GM18870 (cell line): ENCODE results near the gene TCERG1L.
"Not testable (repeated sequence)": the region's sequence is repeated elsewhere in the genome, so short reads cannot be mapped to it uniquely, and the experiment has no call there.

Source experiments
- ATAC-seq: cut with Tn5 transposase; IDR thresholded peaks from one replicate; pipeline ENCODE4 v1.9.1; 2021; ENCODE audit warnings: moderate library complexity; ENCODE audit not compliant: unreplicated experiment

TCERG1L gene

GRCh38 chr10:131149586-131149985, 161.9 kb downstream of the TCERG1L start:
- no peak for ATAC-seq

DNA sequence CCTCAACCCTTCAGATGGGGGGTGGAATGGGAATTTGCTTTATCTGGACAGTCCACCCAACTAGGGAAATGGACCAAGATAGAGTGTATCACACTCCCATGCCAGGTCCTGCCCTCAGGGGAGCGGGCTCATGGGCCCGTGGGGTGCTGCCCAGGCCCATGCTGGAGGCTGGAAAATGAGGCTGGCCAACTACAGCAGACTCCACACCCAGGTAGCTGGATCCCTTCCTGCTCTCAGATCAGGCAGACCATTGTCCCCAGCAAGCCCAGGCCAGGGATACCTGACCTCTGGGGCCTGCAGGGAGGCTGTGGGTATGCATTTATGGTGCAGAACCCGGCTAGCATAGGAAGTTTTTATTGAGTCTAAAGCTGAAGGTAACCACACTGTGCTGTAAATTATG, 162.4 kb downstream of the TCERG1L start:
- ATAC-seq: no peak

- no peak for ATAC-seq
Observed at GRCh38 chr10:131148270-131148669, 163.3 kb downstream of the TCERG1L start.

- ATAC-seq: no peak
Observed at GRCh38 chr10:131147301-131147975, 164.1 kb downstream of the TCERG1L start.

GRCh38 chr10:131146790-131147189, 164.7 kb downstream of the TCERG1L start:
- ATAC-seq: no peak

DNA sequence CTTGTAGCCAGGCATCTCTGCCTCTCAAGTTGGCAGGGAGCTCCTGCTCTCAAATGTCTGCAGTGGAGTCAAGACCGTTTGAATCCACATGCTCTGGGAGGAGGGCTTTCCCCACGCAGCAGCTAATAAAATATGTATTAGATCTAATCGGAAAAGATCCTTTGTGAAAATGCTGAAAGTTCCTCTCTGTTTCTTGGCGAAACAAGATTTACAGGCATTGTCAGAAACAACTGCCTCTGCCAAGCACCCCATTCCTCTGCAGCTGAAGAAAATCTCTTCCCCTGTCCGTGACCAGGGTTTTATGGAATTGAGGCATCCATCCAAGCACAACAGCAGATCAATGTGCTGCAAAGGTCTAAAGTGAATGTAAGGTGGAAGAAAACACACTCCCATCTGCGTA, 165.8 kb downstream of the TCERG1L start:
- ATAC-seq: no peak

- ATAC-seq: no peak
Observed at GRCh38 chr10:131144711-131145375, 166.7 kb downstream of the TCERG1L start.

DNA sequence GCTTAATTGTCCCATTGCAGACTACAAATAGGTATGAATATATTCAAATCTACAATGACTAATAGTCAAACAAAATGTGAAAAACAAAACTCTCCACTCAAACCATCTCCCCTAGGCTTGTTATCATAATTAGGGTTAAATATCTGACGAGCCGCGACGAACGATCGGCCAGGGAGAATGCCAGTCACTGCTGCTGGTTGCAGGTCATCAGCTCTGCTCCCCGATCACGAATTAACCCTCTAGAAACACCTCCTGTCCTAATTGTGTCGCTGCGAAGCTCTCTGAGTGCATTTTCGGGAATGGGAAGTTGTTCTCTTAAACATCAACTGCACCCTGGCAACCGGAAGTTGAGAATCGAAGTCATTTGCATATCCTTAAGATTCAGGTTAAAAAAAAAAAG, 167.3 kb downstream of the TCERG1L start:
- no peak for ATAC-seq

GRCh38 chr10:131143425-131144165, 167.9 kb downstream of the TCERG1L start:
- ATAC-seq: no peak

DNA sequence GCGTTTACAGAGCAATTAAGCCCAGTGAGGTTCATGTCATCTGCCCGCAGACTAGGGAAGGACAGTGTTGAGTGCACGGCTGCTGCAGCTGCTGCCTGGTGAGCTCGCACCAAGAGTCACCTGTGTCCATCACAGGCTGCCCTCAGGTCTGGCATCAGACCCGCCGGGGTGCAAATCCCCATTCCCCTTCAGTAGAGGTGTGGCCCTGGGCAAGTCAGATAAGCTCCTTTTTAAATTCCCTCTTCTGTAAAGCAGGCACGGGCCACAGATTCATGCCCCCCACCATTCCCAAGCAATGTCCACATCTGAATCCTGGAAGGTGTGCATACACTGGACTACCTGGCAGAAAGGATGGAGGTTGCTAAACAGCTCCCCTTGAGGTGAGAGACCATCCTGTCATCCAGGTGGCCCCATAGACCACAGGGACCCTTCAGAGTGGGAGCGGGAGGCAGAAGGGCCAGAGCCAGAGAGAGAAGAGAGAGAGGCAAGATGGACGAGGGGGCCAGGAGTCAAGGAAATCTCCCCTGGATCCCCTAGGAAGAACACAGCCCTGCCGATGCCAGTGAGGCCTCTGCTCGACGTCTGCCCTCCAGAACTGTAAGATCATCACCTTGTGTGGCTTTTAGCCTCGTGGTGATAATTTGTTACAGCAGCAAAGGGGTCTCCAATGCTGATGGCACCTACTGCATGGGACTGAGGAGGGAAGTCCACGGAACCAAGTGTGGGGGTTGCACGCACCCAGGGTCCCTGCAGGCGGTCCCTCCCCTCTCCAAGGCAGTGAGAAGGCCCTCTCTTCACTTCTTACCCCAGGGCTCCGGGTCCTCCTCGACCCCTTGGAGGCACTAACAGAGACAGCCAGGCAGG, 168.8 kb downstream of the TCERG1L start:
- no peak for ATAC-seq

DNA sequence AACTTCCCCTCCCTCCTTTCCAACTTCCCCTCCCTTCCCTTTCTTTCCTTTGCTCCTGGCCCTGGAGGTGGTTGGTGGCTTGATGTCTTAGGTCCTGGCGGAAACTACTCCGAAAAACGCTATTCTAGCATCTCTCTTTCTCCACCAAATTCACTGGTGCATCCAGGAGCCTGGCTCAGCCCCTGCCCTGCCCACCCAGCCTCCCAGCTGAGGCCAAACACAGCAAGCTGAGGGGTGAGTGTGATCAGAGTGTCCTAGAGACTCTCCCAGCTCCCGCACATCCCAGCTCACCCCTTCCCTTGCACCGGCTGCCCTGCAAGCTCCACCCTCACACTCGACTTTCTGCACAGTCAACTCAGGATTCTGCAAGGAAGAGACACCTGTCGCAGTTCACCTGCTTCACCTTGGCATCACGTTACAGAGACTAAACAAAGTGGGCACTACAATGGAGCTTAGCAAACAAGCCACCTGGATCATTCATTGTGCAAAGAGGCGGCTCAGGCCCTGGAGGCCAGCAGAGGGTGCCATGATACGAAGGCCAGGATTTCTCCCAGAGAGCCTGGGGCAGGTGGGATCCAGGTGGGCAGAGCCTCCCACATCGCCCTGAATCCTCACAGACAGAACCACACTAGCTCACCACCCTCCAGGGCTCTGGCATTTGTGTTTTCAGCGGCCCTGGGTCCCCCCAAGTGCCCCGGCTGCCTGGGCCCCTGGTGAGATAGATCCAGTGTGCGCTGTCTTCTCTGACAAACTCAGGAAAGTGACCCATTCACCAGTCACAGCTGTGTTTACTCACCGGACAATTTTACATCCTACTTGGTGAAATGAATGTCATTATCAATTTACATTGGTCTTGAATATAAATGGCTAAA, 169.6 kb downstream of the TCERG1L start:
- no peak for ATAC-seq

GRCh38 chr10:131141207-131141606, 170.3 kb downstream of the TCERG1L start:
- no peak for ATAC-seq

DNA sequence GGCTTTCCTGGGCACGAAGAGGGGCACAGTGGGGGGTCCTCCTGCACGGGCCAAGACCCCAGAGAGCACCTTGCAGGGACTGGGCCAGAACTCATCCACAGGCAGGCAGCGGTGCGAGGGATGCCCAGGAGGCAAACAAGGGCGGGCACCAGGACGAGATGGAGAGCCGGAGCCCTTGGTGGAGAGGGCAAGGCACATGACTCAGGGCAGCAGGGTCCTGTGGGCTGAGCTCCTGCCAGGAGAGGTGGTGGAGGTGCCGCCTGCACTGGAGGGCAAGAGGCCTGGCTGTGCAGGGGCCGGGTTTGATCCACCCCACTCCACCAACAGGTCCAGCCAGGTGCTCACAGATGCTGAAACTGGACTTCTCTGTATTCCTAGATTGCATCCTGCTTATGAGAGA, 170.9 kb downstream of the TCERG1L start:
- no peak for ATAC-seq

DNA sequence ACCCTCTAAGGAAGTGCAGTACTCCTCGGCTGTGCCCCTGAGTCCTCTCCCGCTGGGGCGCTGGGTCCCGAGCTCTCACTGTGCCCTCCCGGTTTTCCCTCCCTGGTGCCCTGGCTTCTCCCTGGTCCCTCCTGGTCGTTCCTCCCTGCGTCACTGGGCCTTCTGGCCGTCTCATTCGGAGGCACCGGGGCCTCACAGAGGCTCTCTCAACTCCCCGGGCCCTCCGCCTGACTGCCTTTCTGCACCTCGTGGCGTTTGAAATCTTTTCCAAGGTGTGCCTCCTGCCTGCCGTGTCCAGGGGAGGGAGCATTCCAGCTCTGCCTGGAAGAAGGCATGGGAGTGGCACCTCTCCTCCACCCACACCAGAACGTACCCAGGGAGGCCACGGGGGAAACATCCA, 174.3 kb downstream of the TCERG1L start:
- ATAC-seq: no peak

DNA sequence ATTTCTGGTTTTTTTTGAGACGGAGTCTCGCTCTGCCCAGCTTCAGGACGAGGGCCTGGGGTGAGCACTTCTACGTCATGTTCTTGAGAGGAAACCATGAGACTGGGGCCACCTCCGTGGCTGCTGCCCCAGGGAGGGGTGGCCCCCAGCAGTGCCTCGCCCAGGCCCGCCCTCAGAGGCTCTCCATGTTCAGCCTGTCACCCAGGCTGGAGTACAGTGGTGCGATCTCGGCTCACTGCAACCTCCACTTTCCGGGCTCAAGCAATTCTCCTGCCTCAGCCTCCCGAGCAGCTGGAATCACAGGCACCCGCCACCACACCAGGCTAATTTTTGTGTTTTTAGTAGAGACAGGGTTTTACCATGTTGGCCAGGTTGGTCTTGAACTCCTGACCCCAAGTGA, 175.2 kb downstream of the TCERG1L start:
- ATAC-seq: not testable (repeated sequence)

DNA sequence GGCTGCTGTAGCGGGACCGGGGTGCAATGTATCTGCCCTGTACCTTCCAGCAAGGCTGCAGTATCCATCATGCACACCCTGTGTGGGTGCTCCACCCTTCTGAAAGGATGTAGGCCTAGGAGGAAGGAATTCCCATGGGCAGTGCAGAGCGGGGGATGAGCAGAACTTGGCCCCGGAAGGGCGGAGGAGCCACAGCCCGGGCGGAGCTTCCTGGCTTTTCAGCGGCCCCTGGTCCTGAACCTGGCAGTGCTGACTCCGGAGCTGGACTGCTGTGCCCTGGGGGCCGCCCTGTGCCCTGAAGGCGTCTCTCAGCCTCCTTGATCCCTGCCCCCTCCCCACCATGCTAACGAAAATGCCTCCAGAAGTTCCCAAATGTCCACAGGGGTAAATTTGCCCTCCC, 175.8 kb downstream of the TCERG1L start:
- ATAC-seq: no peak

DNA sequence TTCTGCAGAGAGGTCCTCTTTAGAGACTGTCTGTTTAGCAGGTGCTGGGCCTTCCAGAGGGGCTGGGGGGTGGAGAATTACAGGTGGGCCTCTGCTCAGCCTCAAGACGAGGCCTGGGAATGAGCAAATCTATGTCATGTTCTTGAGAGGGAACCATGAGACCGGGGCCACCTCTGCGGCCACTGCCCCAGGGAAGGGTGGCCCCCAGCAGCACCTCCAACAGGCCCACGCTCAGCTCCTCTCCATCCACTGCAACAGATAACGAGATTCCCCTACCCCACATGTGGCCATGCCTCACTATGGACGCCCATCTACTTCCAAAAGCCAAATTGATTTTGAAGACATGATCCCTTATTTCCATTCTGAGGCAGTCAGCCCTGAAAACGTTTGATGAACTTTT, 176.9 kb downstream of the TCERG1L start:
- no peak for ATAC-seq

GRCh38 chr10:131134001-131134576, 177.4 kb downstream of the TCERG1L start:
- no peak for ATAC-seq

GRCh38 chr10:131132681-131133080, 178.8 kb downstream of the TCERG1L start:
- ATAC-seq: no peak
